OCI-LY3 (cell line): ENCODE measurements around the gene ANO4.

Experiments
- CTCF ChIP-seq: fragments of 200-600, 300-600 bp; sonication (generic); IDR thresholded peaks from 2 replicates; pipeline ENCODE4 v1.5.1; 2014; ENCODE audit warnings: antibody characterized with exemption, low read length, low read depth
- EZH2phosphoT487 ChIP-seq: fragments of 200-600 bp; shearing (Covaris generic); IDR thresholded peaks from 2 replicates; pipeline ENCODE4 v1.6.1; 2018; ENCODE audit warnings: antibody characterized with exemption, mixed run types, low read depth

DNA sequence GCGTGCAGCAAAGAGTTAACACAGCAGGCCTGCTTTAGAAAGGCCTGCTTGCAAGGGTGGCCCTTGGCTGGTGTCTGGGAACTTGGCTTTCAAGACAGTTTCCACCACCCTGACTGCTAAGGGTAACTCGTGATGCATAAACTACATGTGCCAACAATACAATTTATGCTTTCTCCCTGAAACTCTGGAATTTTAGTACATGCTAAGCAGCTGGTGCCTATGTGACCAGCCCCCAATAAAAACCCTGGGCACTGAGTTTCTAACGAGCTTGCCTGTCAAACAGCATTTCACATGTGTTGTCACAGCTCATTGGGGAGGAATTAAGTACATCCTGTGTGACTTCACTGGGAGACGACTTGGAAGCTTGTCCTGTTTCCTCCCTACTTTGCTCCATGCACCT, 282.3 kb downstream of the ANO4 start:
- TF ChIP-seq CTCF: no peak
- no peak for TF ChIP-seq EZH2phosphoT487
